ENCODE results near the gene DMXL2. TPM values are rescaled to one million over a fixed set of nuclear protein-coding genes. Genes with fewer than 3 reads are reported as not detected.

The DMXL2 gene
- total RNA-seq, 1 experiment from 2014 or later = 37.3 TPM

DNA sequence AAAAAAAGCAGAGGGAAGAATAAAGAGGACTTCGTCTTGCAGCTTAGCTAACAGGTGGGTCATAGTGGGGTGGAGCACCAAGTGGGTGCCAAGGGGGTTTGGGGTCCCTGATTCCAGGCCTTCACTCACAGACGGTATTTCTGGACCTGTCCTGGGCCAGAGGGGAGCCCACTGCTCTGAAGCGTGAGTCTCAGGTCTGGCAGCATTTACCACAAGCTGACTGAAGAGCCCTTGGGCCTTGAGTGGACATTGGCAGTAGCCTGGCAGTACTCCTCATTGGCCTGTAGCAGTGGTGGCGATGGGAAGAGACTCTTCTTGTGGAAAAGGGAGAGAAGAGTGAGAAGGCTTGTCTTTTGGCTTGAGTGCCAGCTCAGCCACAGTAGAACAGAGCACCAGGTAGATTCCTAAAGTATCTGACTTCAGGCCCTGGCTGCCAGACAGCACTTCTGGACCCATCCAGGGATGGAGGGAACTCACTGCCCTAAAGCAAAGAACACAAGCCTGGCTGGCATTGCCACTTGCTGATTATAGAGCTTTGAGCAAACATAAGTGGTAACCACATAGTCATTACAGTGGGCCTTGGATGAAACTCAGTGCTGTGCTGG lies 208.2 kb downstream of the DMXL2 start:
- ATAC-seq (no peak), DNase-seq (ENCODE audit: low read depth, low spot score) (no peak)
- no peak overlapping the region for H3K27ac ChIP-seq (ENCODE audit: low read length)
- intact Hi-C loops (cut with micrococcal nuclease; ENCODE audit: unreplicated experiment) (no loop called here), in situ Hi-C loops (cut with HindIII; ENCODE audit: low pct_unique_long_range_greater_than_20kb, low sequenced_read_pairs) (no loop called here)
- no peaks in the 10 kb centered on the region for H3K9me3 ChIP-seq (ENCODE audit: control insufficient read depth, insufficient read depth, low read depth, low read length)
- TF ChIP-seq TCF7L2 (IDR thresholded peaks at IDR 0.05; ENCODE audit: low read depth, low read length) (no peak), SIN3A (IDR thresholded peaks at IDR 0.05; ENCODE audit: borderline replicate concordance, insufficient read depth, low read depth, low read length) (no peak), POLR2AphosphoS5 (IDR thresholded peaks at IDR 0.05; ENCODE audit: low read depth, low read length) (no peak)
- TF ChIP-seq, protein P1, sequence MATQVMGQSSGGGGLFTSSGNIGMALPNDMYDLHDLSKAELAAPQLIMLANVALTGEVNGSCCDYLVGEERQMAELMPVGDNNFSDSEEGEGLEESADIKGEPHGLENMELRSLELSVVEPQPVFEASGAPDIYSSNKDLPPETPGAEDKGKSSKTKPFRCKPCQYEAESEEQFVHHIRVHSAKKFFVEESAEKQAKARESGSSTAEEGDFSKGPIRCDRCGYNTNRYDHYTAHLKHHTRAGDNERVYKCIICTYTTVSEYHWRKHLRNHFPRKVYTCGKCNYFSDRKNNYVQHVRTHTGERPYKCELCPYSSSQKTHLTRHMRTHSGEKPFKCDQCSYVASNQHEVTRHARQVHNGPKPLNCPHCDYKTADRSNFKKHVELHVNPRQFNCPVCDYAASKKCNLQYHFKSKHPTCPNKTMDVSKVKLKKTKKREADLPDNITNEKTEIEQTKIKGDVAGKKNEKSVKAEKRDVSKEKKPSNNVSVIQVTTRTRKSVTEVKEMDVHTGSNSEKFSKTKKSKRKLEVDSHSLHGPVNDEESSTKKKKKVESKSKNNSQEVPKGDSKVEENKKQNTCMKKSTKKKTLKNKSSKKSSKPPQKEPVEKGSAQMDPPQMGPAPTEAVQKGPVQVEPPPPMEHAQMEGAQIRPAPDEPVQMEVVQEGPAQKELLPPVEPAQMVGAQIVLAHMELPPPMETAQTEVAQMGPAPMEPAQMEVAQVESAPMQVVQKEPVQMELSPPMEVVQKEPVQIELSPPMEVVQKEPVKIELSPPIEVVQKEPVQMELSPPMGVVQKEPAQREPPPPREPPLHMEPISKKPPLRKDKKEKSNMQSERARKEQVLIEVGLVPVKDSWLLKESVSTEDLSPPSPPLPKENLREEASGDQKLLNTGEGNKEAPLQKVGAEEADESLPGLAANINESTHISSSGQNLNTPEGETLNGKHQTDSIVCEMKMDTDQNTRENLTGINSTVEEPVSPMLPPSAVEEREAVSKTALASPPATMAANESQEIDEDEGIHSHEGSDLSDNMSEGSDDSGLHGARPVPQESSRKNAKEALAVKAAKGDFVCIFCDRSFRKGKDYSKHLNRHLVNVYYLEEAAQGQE (IDR thresholded peaks at IDR 0.05; ENCODE audit: insufficient read depth in 1 of 2, low read depth in 2 of 2, low read length in 1 of 2) = no peak
- TF ChIP-seq, protein P2, sequence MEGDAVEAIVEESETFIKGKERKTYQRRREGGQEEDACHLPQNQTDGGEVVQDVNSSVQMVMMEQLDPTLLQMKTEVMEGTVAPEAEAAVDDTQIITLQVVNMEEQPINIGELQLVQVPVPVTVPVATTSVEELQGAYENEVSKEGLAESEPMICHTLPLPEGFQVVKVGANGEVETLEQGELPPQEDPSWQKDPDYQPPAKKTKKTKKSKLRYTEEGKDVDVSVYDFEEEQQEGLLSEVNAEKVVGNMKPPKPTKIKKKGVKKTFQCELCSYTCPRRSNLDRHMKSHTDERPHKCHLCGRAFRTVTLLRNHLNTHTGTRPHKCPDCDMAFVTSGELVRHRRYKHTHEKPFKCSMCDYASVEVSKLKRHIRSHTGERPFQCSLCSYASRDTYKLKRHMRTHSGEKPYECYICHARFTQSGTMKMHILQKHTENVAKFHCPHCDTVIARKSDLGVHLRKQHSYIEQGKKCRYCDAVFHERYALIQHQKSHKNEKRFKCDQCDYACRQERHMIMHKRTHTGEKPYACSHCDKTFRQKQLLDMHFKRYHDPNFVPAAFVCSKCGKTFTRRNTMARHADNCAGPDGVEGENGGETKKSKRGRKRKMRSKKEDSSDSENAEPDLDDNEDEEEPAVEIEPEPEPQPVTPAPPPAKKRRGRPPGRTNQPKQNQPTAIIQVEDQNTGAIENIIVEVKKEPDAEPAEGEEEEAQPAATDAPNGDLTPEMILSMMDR (IDR thresholded peaks at IDR 0.05) = no peak
- no peak overlapping the region for H3K4me3 ChIP-seq (ENCODE audit: low read depth in 2 of 2, low read length in 2 of 2)
- BruUV-seq (replicated peaks) = no TSS peak
- CTCF ChIA-PET = no interaction called here
- H3K4me1 ChIP-seq (ENCODE audit: control insufficient read depth, insufficient read depth, low read length) = no peaks in the 10 kb centered on the region
- no peaks in the 10 kb centered on the region for H3K36me3 ChIP-seq (ENCODE audit: control insufficient read depth, insufficient read depth, low read length)
- no peaks in the 10 kb centered on the region for H3K27me3 ChIP-seq (ENCODE audit: control insufficient read depth, insufficient read depth, low read length)
- POLR2A ChIA-PET = no interaction called here

DNA sequence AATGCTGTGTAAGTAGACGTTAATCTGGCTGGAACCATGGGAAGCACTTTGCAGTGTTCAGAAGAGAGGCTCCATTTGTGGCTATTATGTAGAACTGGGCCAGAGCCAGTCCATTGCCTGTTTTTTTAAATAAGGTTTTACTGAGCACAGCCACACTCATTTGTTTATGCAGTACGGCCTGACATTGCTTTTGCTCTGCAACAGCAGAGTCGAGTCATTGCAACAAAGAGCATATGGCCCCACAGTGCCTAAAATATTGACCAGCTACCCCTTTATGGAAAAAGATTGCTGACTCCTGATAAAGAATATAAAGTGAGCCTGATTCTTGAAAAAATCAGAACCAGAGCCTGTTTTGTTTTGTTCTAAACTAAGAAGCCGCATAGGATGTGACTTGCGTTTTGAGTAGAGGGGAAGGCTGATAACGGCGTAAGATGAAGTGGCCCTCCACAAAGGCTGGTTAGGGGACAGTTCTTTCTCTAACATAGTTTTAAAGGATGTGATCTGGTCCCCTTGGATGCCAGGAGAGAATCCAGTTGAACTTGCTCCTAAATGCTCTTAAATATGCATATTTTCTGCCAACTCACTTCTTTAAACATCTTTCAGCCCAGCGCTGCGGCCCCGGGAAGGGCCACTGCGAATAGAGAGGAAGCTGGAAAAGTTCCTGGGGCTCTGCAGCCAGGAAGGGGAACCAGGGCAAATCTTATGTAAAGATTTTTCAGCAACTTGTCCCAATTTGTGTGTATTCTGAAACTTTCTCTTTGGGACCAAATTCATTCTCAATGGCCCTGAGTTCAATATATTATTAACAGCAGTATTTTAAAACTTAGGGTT lies 216.7 kb downstream of the DMXL2 start:
- POLR2A ChIA-PET = no interaction called here
- BruUV-seq (replicated peaks) = no TSS peak

More for the DNA sequence above, 216.7 kb downstream of the DMXL2 start:
- no peaks in the 10 kb centered on the region for H3K4me1 ChIP-seq (ENCODE audit: control insufficient read depth, insufficient read depth, low read length)
- in situ Hi-C loops (cut with HindIII; ENCODE audit: low pct_unique_long_range_greater_than_20kb, low sequenced_read_pairs) (no loop called here), intact Hi-C loops (cut with micrococcal nuclease; ENCODE audit: unreplicated experiment) (no loop called here)
- TF ChIP-seq TCF7L2 (IDR thresholded peaks at IDR 0.05; ENCODE audit: low read depth, low read length) (no peak), SIN3A (IDR thresholded peaks at IDR 0.05; ENCODE audit: borderline replicate concordance, insufficient read depth, low read depth, low read length) (no peak), POLR2AphosphoS5 (IDR thresholded peaks at IDR 0.05; ENCODE audit: low read depth, low read length) (no peak)
- TF ChIP-seq, protein P2 (IDR thresholded peaks at IDR 0.05) = no peak
- TF ChIP-seq, protein P1 (IDR thresholded peaks at IDR 0.05; ENCODE audit: insufficient read depth in 1 of 2, low read depth in 2 of 2, low read length in 1 of 2) = no peak
- H3K9me3 ChIP-seq (ENCODE audit: control insufficient read depth, insufficient read depth, low read depth, low read length) = no peaks in the 10 kb centered on the region
- no peak overlapping the region for H3K27ac ChIP-seq (ENCODE audit: low read length)
- H3K4me3 ChIP-seq (ENCODE audit: low read depth in 2 of 2, low read length in 2 of 2) = no peak overlapping the region
- ATAC-seq (no peak), DNase-seq (ENCODE audit: low read depth, low spot score) (no peak)
- CTCF ChIA-PET = no interaction called here
- H3K36me3 ChIP-seq (ENCODE audit: control insufficient read depth, insufficient read depth, low read length) = no peaks in the 10 kb centered on the region
- no peaks in the 10 kb centered on the region; the same call in 1 of the 2 replicates for H3K27me3 ChIP-seq (ENCODE audit: control insufficient read depth, insufficient read depth, low read length)

Data from Panc1 (cell line).